Neural progenitor cell (in vitro differentiated cells): ENCODE data around the gene ATL2. TPM values are rescaled to one million over a fixed set of nuclear protein-coding genes. Genes with fewer than 3 reads are reported as not detected.

Experiments used
- DNase-seq: peaks from one replicate; pipeline ENCODE4 v3.0.0-alpha.2; 2016; ENCODE audit warnings: low spot score
- H2AFZ ChIP-seq: fragments of 200-600 bp; sonication (generic); replicated peaks from 2 replicates; pipeline ENCODE4 v1.6.1; 2016; ENCODE audit warnings: antibody characterized with exemption
- H3F3A ChIP-seq: fragments of 200-600 bp; sonication (generic); 2 replicates; pipeline ENCODE4 v1.6.1; 2016; ENCODE audit warnings: antibody characterized with exemption, low read depth
- H3K27ac ChIP-seq: fragments of 200-600 bp; sonication (generic); 2 replicates; pipeline ENCODE4 v1.5.1; 2016; ENCODE audit warnings: mild to moderate bottlenecking
- H3K27me3 ChIP-seq: fragments of 200-600 bp; sonication (generic); 2 replicates; pipeline ENCODE4 v1.6.1; 2016; ENCODE audit warnings: mild to moderate bottlenecking, moderate library complexity
- H3K36me3 ChIP-seq: fragments of 200-600 bp; sonication (generic); 2 replicates; pipeline ENCODE4 v1.5.1; 2016
- H3K4me1 ChIP-seq: fragments of 200-600 bp; sonication (generic); 2 replicates; pipeline ENCODE4 v1.6.1; 2016; ENCODE audit warnings: mixed run types
- H3K4me2 ChIP-seq: fragments of 200-600 bp; sonication (generic); 2 replicates; pipeline ENCODE4 v1.6.1; 2016
- H3K4me3 ChIP-seq: fragments of 200-600 bp; sonication (generic); 2 replicates; pipeline ENCODE4 v1.5.1; 2016
- H3K79me2 ChIP-seq: fragments of 200-600 bp; sonication (generic); 2 replicates; pipeline ENCODE4 v1.6.1; 2016; ENCODE audit warnings: low read depth
- H3K9ac ChIP-seq: fragments of 200-600 bp; sonication (generic); 2 replicates; pipeline ENCODE4 v1.6.1; 2016
- H3K9me3 ChIP-seq: fragments of 200-600 bp; sonication (generic); 2 replicates; pipeline ENCODE4 v1.5.1; 2016; ENCODE audit warnings: low read depth
- H4K20me1 ChIP-seq: fragments of 200-600 bp; sonication (generic); 2 replicates; pipeline ENCODE4 v1.6.1; 2016; ENCODE audit warnings: low read depth
- H3K27ac Mint-ChIP-seq: 3 replicates; pipeline ENCODE4 v1.8.0; 2021; ENCODE audit warnings: mixed read lengths
- H3K27me3 Mint-ChIP-seq: 2 replicates; pipeline ENCODE4 v1.8.0; 2022; ENCODE audit warnings: low read depth, mild to moderate bottlenecking, inconsistent platforms, moderate library complexity, mixed read lengths; ENCODE audit not compliant: insufficient read depth
- H3K36me3 Mint-ChIP-seq: 3 replicates; pipeline ENCODE4 v1.8.0; 2021; ENCODE audit warnings: mixed read lengths
- H3K4me1 Mint-ChIP-seq: 3 replicates; pipeline ENCODE4 v1.8.0; 2021; ENCODE audit warnings: mixed read lengths
- H3K4me3 Mint-ChIP-seq: 3 replicates; pipeline ENCODE4 v1.8.0; 2021; ENCODE audit warnings: mild to moderate bottlenecking, moderate library complexity, mixed read lengths
- H3K9me3 Mint-ChIP-seq: 3 replicates; pipeline ENCODE4 v1.8.0; 2020; ENCODE audit warnings: mixed read lengths
- EZH2 ChIP-seq: fragments of 200-600 bp; sonication (generic); IDR thresholded peaks from 2 replicates; pipeline ENCODE4 v1.6.1; 2017; ENCODE audit warnings: antibody characterized with exemption, mild to moderate bottlenecking, moderate library complexity
- EZH2phosphoT487 ChIP-seq: fragments of 200-600 bp; sonication (generic); IDR thresholded peaks from 2 replicates; pipeline ENCODE4 v1.6.1; 2017; ENCODE audit warnings: antibody characterized with exemption
- total RNA-seq: library from RNA; depleted of rRNA; stranded (reverse); fragments of >200 nt; gene quantifications from 2 replicates; pipeline ENCODE4 v1.2.3, GENCODE V29; 2015; ENCODE audit warnings: low replicate concordance
- TF ChIP-seq, protein P1 (sequence below): fragments of 200-600 bp; sonication (generic); IDR thresholded peaks from 2 replicates; pipeline ENCODE4 v1.5.1; 2017; ENCODE audit warnings: antibody characterized with exemption, mild to moderate bottlenecking

The ATL2 gene
- total RNA-seq, 1 donor from 2014 or later: 203 TPM

DNA sequence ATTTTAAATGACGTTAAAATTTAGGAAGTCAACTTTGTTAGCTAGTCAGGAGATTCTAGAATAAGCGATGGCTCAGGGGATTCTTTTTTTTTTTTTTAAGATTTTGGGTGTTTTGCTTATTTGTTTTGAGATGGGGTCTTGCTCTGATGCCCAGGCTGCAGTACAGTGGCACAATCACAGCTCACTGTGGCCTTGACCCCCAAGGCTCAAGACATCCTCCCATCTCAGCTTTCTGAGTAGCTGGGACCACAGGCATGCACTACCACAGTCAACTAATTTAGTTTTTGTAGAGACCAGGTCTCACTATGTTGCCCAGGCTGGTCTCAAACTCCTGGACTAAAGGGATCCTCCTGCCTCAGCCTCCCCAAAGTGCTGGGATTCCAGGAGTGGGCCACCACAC is 16.9 kb downstream of the ATL2 start:
- Histone ChIP-seq H3K4me3 (no peak overlapping the region), H3K27me3 (no peaks in the 10 kb centered on the region), H3F3A (no peaks in the 10 kb centered on the region), H3K4me1 (no peaks in the 10 kb centered on the region), H2AFZ (no peak overlapping the region), H3K9ac (no peak overlapping the region), H3K27ac (no peak overlapping the region), H4K20me1 (peaks cover 31% of the 10 kb centered on the region), H3K9me3 (no peaks in the 10 kb centered on the region), H3K4me2 (no peak overlapping the region), H3K79me2 (peaks cover 100% of the 10 kb centered on the region), H3K36me3 (no peaks in the 10 kb centered on the region)
- Mint-ChIP-seq H3K36me3 (peaks cover 26% of the 10 kb centered on the region), H3K4me3 (no peak overlapping the region), H3K4me1 (no peaks in the 10 kb centered on the region), H3K27me3 (no peaks in the 10 kb centered on the region), H3K9me3 (peaks cover 11% of the 10 kb centered on the region), H3K27ac (no peak overlapping the region)
- TF ChIP-seq EZH2: no peak
- TF ChIP-seq, protein P1, sequence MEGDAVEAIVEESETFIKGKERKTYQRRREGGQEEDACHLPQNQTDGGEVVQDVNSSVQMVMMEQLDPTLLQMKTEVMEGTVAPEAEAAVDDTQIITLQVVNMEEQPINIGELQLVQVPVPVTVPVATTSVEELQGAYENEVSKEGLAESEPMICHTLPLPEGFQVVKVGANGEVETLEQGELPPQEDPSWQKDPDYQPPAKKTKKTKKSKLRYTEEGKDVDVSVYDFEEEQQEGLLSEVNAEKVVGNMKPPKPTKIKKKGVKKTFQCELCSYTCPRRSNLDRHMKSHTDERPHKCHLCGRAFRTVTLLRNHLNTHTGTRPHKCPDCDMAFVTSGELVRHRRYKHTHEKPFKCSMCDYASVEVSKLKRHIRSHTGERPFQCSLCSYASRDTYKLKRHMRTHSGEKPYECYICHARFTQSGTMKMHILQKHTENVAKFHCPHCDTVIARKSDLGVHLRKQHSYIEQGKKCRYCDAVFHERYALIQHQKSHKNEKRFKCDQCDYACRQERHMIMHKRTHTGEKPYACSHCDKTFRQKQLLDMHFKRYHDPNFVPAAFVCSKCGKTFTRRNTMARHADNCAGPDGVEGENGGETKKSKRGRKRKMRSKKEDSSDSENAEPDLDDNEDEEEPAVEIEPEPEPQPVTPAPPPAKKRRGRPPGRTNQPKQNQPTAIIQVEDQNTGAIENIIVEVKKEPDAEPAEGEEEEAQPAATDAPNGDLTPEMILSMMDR: no peak
- no peak for TF ChIP-seq EZH2phosphoT487
- DNase-seq: no peak

GRCh38 chr2:38353402-38353801 is 23.7 kb downstream of the ATL2 start:
- no peak overlapping the region for H3K9ac ChIP-seq
- no peaks in the 10 kb centered on the region for H3K4me1 Mint-ChIP-seq

GRCh38 chr2:38352336-38352735 is 24.7 kb downstream of the ATL2 start:
- no peak for DNase-seq
- Histone ChIP-seq H3K9ac (no peak overlapping the region), H3K4me3 (no peak overlapping the region), H3K4me2 (no peak overlapping the region), H3K79me2 (peaks cover 92% of the 10 kb centered on the region), H3K36me3 (no peaks in the 10 kb centered on the region), H3K4me1 (no peaks in the 10 kb centered on the region), H4K20me1 (peaks cover 48% of the 10 kb centered on the region), H3F3A (no peaks in the 10 kb centered on the region), H3K27ac (no peak overlapping the region), H2AFZ (no peak overlapping the region), H3K27me3 (no peaks in the 10 kb centered on the region), H3K9me3 (no peaks in the 10 kb centered on the region)
- Mint-ChIP-seq H3K4me1 (no peaks in the 10 kb centered on the region), H3K27me3 (no peaks in the 10 kb centered on the region), H3K9me3 (peaks cover 7% of the 10 kb centered on the region), H3K36me3 (peaks cover 33% of the 10 kb centered on the region), H3K4me3 (no peak overlapping the region), H3K27ac (no peak overlapping the region)
- no peak for TF ChIP-seq EZH2phosphoT487
- TF ChIP-seq EZH2: no peak
- TF ChIP-seq, protein P1: no peak

More at GRCh38 chr2:38353402-38353801, 23.7 kb downstream of the ATL2 start:
- H3K36me3 ChIP-seq: no peaks in the 10 kb centered on the region
- peaks cover 7% of the 10 kb centered on the region for H3K9me3 Mint-ChIP-seq
- no peak overlapping the region for H3K4me3 ChIP-seq
- peaks cover 92% of the 10 kb centered on the region for H3K79me2 ChIP-seq
- H3K9me3 ChIP-seq: no peaks in the 10 kb centered on the region
- H3K27me3 Mint-ChIP-seq: no peaks in the 10 kb centered on the region
- no peak overlapping the region for H3K27ac ChIP-seq
- no peak overlapping the region for H3K4me2 ChIP-seq
- no peak for DNase-seq
- peaks cover 36% of the 10 kb centered on the region for H3K36me3 Mint-ChIP-seq
- no peaks in the 10 kb centered on the region for H3F3A ChIP-seq
- H3K4me3 Mint-ChIP-seq: no peak overlapping the region
- H4K20me1 ChIP-seq: peaks cover 46% of the 10 kb centered on the region
- no peak overlapping the region for H2AFZ ChIP-seq
- no peaks in the 10 kb centered on the region for H3K4me1 ChIP-seq
- TF ChIP-seq EZH2 (no peak), EZH2phosphoT487 (no peak)
- TF ChIP-seq, protein P1: no peak
- H3K27ac Mint-ChIP-seq: no peak overlapping the region
- H3K27me3 ChIP-seq: no peaks in the 10 kb centered on the region
